ENCODE data around the gene NAE1.

- TF ChIP-seq CTCF (conservative IDR thresholded peaks at IDR 0.05 in 1 of 2, IDR thresholded peaks at IDR 0.05 in 1 of 2; ENCODE audit: extremely low read depth in 1 of 2, insufficient read depth in 1 of 2, low read depth in 1 of 2, low read length in 2 of 2) = no peak
- TF ChIP-seq EZH2 (IDR thresholded peaks at IDR 0.05; ENCODE audit: borderline replicate concordance, low read length) = no peak
Observed at GRCh38 chr16:66774981-66775380, 55.8 kb downstream of the NAE1 start.

Data from mammary epithelial cell (primary cell).